Epithelial cell of esophagus (primary cell): ENCODE data around the gene PALLD.
A peak's percentile ranks its signal among the peaks of the same experiment; 100 is the strongest.
"Not testable (repeated sequence)": the region's sequence is repeated elsewhere in the genome, so short reads cannot be mapped to it uniquely, and the experiment has no call there.

Experiments
- DNase-seq: peaks from one replicate; pipeline ENCODE4 v3.0.0; 2010; ENCODE audit warnings: low read depth
- H3K4me3 ChIP-seq: 2 replicates; pipeline ENCODE4 v1.5.1; 2011; ENCODE audit warnings: mild to moderate bottlenecking, low read length, control low read depth
- TF ChIP-seq, protein P1 (sequence below): IDR thresholded peaks from 2 replicates; pipeline ENCODE4 v1.5.1; 2011; ENCODE audit warnings: low read depth, mild to moderate bottlenecking, low read length, control low read depth, inconsistent platforms; ENCODE audit not compliant: insufficient read depth; ENCODE audit errors: missing control alignments

PALLD gene

DNA sequence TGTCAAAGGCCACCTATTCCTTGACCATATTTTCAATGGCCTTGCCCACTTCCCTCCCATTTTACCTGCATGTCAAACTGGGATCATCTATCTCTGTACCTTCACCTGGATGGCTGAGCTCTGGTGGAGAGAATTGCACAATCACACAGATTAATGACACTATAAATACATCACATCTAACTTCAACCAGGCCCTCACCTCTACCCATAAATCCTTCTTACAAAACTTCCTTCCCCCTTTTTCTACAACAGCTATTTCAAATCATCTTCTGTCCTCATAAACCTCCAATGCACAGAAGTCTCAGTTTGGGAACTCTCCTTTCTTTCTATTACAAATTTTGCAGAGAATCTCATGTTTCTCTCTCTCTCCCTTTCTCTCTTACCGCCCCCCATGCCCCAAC lies 9.2 kb downstream of the PALLD start:
- H3K4me3 ChIP-seq: no peak overlapping the region
- TF ChIP-seq, protein P1, sequence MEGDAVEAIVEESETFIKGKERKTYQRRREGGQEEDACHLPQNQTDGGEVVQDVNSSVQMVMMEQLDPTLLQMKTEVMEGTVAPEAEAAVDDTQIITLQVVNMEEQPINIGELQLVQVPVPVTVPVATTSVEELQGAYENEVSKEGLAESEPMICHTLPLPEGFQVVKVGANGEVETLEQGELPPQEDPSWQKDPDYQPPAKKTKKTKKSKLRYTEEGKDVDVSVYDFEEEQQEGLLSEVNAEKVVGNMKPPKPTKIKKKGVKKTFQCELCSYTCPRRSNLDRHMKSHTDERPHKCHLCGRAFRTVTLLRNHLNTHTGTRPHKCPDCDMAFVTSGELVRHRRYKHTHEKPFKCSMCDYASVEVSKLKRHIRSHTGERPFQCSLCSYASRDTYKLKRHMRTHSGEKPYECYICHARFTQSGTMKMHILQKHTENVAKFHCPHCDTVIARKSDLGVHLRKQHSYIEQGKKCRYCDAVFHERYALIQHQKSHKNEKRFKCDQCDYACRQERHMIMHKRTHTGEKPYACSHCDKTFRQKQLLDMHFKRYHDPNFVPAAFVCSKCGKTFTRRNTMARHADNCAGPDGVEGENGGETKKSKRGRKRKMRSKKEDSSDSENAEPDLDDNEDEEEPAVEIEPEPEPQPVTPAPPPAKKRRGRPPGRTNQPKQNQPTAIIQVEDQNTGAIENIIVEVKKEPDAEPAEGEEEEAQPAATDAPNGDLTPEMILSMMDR: no peak
- no peak for DNase-seq

DNA sequence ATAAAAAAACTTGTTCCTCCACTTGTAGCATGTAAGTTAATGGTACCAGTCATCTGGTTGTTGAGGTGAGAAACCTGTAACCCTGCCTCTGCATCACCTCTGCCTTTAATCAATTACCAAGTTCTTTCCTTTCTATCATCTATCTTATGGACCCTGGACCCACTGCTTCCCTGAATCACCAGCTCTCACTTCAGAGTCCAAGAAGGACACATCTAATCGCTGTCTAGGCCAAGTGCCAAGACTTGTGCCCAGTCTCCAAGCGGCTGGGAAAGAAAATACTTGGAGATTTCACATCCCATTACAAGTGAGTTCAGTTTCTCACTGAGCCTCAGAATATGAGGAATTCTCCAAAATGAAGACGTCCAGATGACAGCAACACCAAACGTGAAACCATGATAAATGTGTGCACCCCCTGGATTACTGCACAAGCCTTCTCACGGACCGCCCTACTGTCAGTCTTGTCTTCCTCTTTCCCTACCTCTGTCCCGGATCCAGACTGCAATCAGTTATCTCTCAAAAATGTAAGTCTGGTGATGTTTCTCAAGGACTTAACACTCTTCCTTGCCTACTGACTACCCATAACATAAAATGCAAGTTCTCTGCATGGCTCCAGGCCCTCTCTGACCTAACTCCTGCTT lies 10.4 kb downstream of the PALLD start:
- no peak for DNase-seq
- no peak overlapping the region for H3K4me3 ChIP-seq
- TF ChIP-seq, protein P1: no peak

DNA sequence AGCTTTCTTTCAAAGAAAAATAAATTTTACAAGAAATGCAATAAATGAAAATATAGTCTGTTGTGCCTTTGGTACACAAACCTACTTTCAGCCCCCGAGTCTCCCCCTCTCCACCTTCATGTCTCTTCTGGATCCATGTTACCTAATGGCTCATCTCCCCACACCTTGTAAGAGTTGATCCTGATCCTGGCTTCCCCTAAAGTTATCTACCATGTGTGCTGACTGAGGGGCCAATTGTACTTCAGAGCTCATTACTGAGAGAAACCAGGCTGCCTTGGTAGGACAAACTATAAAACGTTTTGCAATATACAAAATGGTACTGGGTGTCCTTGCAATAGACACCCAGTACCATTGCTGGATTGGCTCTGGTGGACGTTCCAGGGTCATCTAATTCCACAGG lies 11.8 kb downstream of the PALLD start:
- TF ChIP-seq, protein P1: no peak
- DNase-seq: no peak
- H3K4me3 ChIP-seq: no peak overlapping the region

DNA sequence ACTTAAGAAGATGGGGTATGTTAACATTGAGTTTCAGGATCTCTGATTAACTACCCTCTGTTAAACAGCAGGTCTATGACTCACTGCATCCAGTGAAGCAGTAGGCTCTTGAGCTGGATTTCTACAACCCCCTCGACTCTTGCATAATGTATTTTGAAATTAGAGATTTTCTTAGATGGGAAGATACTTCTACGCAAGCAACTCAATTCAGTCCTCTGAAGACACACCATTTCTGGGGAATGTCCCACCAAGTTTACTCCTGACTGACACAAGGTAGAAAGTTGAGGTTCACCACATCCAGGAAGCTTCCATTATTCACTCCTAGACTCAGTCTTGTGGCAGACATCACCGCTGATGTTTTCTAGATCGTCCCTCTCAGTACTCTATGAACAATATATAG lies 12.9 kb downstream of the PALLD start:
- no peak overlapping the region for H3K4me3 ChIP-seq
- TF ChIP-seq, protein P1: no peak
- DNase-seq: peak; percentile 65

DNA sequence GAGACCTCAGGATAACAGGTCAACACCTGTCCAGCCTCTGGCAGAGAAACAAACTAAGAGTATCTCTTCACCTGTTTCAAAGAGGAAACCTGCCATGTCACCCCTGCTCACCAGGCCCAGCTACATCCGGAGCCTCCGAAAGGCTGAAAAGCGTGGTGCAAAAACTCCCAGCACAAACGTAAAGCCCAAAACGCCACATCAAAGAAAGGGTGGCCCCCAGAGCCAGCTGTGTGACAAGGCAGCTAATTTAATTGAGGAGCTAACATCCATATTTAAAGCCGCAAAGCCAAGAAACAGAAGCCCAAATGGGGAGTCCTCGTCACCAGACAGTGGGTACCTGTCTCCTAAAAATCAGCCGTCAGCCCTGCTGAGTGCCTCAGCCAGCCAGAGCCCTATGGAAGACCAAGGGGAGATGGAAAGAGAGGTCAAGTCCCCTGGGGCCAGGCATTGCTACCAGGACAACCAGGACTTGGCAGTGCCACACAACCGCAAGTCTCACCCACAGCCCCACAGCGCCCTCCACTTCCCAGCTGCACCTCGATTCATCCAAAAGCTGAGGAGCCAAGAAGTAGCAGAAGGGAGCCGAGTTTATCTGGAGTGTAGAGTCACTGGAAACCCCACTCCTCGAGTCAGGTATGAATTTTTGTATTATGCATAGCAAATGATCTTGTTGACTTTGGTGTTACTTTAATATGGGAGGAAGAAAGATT lies 15.1 kb downstream of the PALLD start:
- TF ChIP-seq, protein P1: no peak
- no peak for DNase-seq
- H3K4me3 ChIP-seq: no peak overlapping the region

DNA sequence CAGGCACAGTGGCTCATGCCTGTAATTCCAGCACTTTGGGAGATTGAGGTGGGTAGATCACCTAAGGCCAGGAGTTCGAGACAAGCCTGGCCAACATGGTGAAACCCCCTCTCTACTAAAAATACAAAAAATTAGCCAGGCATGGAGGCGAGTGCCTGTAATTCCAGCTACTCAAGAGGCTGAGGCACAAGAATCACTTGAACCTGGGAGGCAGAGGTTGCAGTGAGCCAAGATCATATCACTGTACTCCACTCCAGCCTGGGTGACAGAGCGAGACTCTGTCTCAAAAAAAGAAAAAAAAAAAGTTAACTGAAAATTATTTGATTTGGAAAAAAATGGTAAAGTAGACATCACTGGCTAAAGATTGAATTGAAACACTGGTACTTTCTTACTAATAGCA lies 17.0 kb downstream of the PALLD start:
- DNase-seq: not testable (repeated sequence)

DNA sequence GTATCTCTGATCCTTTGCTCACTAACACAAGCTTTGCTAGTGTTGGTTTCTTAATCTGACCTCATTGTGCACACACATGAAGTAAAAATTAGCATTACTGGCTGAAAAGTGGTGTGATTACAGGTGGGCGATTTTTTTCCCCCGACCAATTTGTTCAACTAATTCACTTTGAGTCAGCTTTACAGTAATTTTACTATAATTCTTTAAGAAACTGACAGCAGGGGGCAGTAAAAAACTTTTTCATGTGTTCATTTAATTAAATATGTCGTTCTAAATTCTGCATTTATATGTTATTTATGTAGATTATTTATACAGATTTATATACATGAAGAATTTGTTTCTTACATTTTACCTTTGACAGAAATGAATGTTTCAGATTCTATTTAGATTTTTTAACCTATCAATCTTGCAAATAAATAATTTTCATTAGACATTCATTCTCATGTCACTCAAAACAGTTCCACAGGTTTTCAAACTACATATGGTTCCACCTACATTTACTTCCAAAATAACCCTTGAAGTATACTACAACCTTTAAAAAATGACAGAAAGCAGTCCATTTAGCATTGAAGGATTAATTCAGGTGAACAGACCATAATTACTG lies 17.5 kb downstream of the PALLD start:
- TF ChIP-seq, protein P1: peak; percentile 32
- H3K4me3 ChIP-seq: no peak overlapping the region
- peak; percentile 46 for DNase-seq

More for the DNA sequence above, 17.0 kb downstream of the PALLD start:
- not testable (repeated sequence) for H3K4me3 ChIP-seq
